ENCODE measurements around the gene UMODL1. TPM values are rescaled to one million over a fixed set of nuclear protein-coding genes. Genes with fewer than 3 reads are reported as not detected.

UMODL1 gene
- total and polyA plus RNA-seq, 10 of the 15 experiments (the other 5 are each of a cell fraction or from before 2014, with no cell fraction given): 0.01 to 0.11 (median 0.03) TPM; not detected in 5

DNA sequence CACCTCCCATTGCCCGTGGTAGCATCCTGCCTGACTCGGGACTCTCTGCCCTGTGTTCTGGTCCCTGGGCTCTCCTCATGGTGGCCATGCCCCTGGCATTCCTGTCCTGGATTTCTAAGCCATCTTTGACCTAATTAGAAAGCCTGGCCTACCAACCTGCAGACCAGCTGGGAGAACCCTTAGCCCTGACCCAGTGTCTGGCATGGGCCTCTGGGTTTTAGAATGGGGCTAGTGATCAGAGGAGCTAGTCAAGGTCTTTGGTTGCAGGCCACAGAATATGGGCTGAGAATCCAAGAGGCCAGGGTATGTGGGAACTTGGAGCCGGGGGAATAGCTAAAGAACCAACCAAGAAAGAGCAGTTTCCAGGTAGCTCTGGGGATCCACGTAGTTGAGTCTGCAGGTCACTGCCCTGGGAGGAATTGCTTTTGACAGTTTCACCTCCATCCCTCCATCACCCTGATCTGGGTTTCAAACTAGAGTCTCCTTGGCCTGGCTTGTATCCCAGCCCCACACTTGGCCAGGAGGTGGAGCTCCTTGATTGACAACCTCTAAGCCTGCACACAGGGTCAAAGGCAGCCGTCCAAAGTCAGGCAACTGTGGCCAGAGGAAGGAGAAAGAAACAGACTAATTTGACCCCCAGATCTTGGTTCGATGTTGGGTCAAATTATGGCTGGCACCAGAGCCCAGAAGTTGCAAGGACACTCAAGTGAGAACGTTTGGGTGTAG, 93.1 kb downstream of the UMODL1 start:
- in situ Hi-C loops (cut with MboI) (no loop called here), intact Hi-C loops (cut with micrococcal nuclease; ENCODE audit: unreplicated experiment) (loop anchor here (1.0 kb wide), 2 partner anchors 94 to 286 kb away; no protein-coding TSS in a partner anchor)
- Histone ChIP-seq H3K4me3 (no peak overlapping the region), H3K9me3 (replicated peaks; ENCODE audit: control insufficient read depth, insufficient read depth, low read length) (no peaks in the 10 kb centered on the region), H3K79me2 (ENCODE audit: control insufficient read depth, insufficient read depth, low read length) (no peaks in the 10 kb centered on the region), H4K20me1 (ENCODE audit: control insufficient read depth, insufficient read depth) (no peaks in the 10 kb centered on the region), H3K4me1 (ENCODE audit: control insufficient read depth, insufficient read depth, low read length) (no peaks in the 10 kb centered on the region), H3K9ac (ENCODE audit: control insufficient read depth, insufficient read depth, low read length) (no peak overlapping the region), H2AFZ (ENCODE audit: control insufficient read depth, low read depth, low read length) (no peak overlapping the region), H3K27ac (ENCODE audit: control insufficient read depth, insufficient read depth) (no peak overlapping the region), H3K36me3 (ENCODE audit: control insufficient read depth in 2 of 2, insufficient read depth in 2 of 2, low read length in 1 of 2) (no peaks in the 10 kb centered on the region), H3K27me3 (replicated peaks in 1 of 2; ENCODE audit: control insufficient read depth in 2 of 2, insufficient read depth in 2 of 2, low read length in 1 of 2) (peaks cover 2 to 3% of the 10 kb centered on the region in 2 experiments; a peak in 3 of 4 replicates), H3K4me2 (ENCODE audit: control insufficient read depth, insufficient read depth) (no peak overlapping the region)
- CTCF ChIA-PET: interaction anchor here (0.6 to 5.4 kb wide), 28 partner anchors 9 to 373 kb away, joined by 3 to 129 read pairs (median 4); no protein-coding TSS in a partner anchor
- DNase-seq (ENCODE audit: low read depth, low spot score) (no peak), FAIRE-seq (peak; percentile 57), ATAC-seq (peak; percentile 99)
- BruUV-seq (replicated peaks): no TSS peak
- WGBS (ENCODE audit: insufficient coverage, insufficient replicate concordance, low lambda C conversion rate, missing lambda C conversion rate): 37% methylated on average over 7 of the region's 7 CpGs
- POLR2A ChIA-PET: interaction anchor here (0.5 to 1.6 kb wide), 2 partner anchors 38 to 94 kb away, joined by 5 to 6 read pairs; no protein-coding TSS in a partner anchor
- SMC1A ChIA-PET (ENCODE audit: uncharacterized antibody, unreplicated experiment): interaction anchor here (0.7 to 6.2 kb wide), 24 partner anchors 11 to 147 kb away, joined by 3 to 97 read pairs (median 3); no protein-coding TSS in a partner anchor
- RAD21 ChIA-PET (ENCODE audit: unreplicated experiment): interaction anchor here (0.6 to 4.5 kb wide), 20 partner anchors 9 to 376 kb away, joined by 3 to 105 read pairs (median 4); no protein-coding TSS in a partner anchor
- TF ChIP-seq SMAD5 (IDR thresholded peaks at IDR 0.05; ENCODE audit: low read depth) (no peak), FOXM1 (IDR thresholded peaks at IDR 0.05; ENCODE audit: low read depth, low read length) (no peak), NR2F1 (conservative IDR thresholded peaks at IDR 0.05) (peak; percentile 63), SUPT20H (IDR thresholded peaks at IDR 0.05; ENCODE audit: borderline replicate concordance, control insufficient read depth, low read depth, low read length) (no peak), STAT1 (conservative IDR thresholded peaks at IDR 0.05) (no peak), PKNOX1 (IDR thresholded peaks at IDR 0.05) (peak; percentile 75), IKZF1 (conservative IDR thresholded peaks at IDR 0.05) (0 out of 2 replicates have a peak, but pooled peaks have one; percentile 12), WRNIP1 (IDR thresholded peaks at IDR 0.05; ENCODE audit: borderline replicate concordance, low read depth, low read length) (0 out of 2 replicates have a peak, but pooled peaks have one; percentile 59), RB1 (IDR thresholded peaks at IDR 0.05; ENCODE audit: borderline replicate concordance) (no peak), ZBTB4 (CRISPR knock-in tag; IDR thresholded peaks at IDR 0.05) (no peak), ZNF274 (IDR thresholded peaks at IDR 0.05; ENCODE audit: insufficient read depth, insufficient read length) (no peak), JUND (IDR thresholded peaks at IDR 0.05; ENCODE audit: low read depth, low read length) (no peak), SMC3 (IDR thresholded peaks at IDR 0.05; ENCODE audit: borderline replicate concordance, low read length) (peak; percentile 94), NFYA (IDR thresholded peaks at IDR 0.05; ENCODE audit: borderline replicate concordance, low read depth, low read length) (no peak), HDGF (IDR thresholded peaks at IDR 0.05) (no peak)
- TF ChIP-seq, protein P1, sequence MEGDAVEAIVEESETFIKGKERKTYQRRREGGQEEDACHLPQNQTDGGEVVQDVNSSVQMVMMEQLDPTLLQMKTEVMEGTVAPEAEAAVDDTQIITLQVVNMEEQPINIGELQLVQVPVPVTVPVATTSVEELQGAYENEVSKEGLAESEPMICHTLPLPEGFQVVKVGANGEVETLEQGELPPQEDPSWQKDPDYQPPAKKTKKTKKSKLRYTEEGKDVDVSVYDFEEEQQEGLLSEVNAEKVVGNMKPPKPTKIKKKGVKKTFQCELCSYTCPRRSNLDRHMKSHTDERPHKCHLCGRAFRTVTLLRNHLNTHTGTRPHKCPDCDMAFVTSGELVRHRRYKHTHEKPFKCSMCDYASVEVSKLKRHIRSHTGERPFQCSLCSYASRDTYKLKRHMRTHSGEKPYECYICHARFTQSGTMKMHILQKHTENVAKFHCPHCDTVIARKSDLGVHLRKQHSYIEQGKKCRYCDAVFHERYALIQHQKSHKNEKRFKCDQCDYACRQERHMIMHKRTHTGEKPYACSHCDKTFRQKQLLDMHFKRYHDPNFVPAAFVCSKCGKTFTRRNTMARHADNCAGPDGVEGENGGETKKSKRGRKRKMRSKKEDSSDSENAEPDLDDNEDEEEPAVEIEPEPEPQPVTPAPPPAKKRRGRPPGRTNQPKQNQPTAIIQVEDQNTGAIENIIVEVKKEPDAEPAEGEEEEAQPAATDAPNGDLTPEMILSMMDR (IDR thresholded peaks at IDR 0.05 in 2 of 3, conservative IDR thresholded peaks at IDR 0.05 in 1 of 3; ENCODE audit: control insufficient read depth in 2 of 3, extremely low read depth in 1 of 3, insufficient read depth in 1 of 3, low read depth in 3 of 3, low read length in 3 of 3): peak; percentile 73 to 90 (median 78)

Measured in GM12878 (cell line).